T-cell (primary cell): ENCODE results near the gene KIAA1328. TPM values are rescaled to one million over a fixed set of nuclear protein-coding genes. Genes with fewer than 3 reads are reported as not detected.

Source experiments
- ATAC-seq, 4 experiments: fragments of 200-7000 bp in 3 of 4; fragments of 150-1000 bp in 1 of 4; cut with Tn5 transposase; replicated peaks in 1 of 4; 1 replicate in 3 of 4; 2 replicates in 1 of 4; pipeline ENCODE4 v1.10.0; 2021; ENCODE audit warnings: moderate library complexity in 3 of 4, mild to moderate bottlenecking in 2 of 4, moderate number of reproducible peaks in 1 of 4
- CTCF ChIA-PET, 2 donors: fragments of 300-600 bp; sonication (Branson Sonifier 250); formaldehyde crosslinking; loops; one replicate each; lab custom pipeline; 2022; ENCODE audit warnings: antibody characterized with exemption in 2 of 2; lab: Charles Lee
- POLR2A ChIA-PET, 2 donors: fragments of 300-600 bp; sonication (Branson Sonifier 250); formaldehyde crosslinking; loops; one replicate each; lab custom pipeline; 2022; ENCODE audit warnings: antibody characterized with exemption in 2 of 2; lab: Charles Lee
- DNase-seq, 35 experiments: peaks; one replicate each; pipeline versions ENCODE4 v3.0.0 to v3.0.0-alpha.2; 2013 to 2023
- H3K27ac ChIP-seq: one replicate; pipeline ENCODE4 v1.5.1; 2013; ENCODE audit warnings: low read length
- H3K27me3 ChIP-seq, 2 experiments: replicated peaks in 1 of 2; 1 replicate in 1 of 2; 2 replicates in 1 of 2; pipeline versions ENCODE4 v1.6.1 to v1.7.0; 2013; ENCODE audit warnings: low read length in 1 of 2, mixed read lengths in 1 of 2; ENCODE audit not compliant: control insufficient read depth in 2 of 2, insufficient read depth in 2 of 2; ENCODE audit errors: extremely low read depth in 1 of 2
- H3K36me3 ChIP-seq, 2 donors: 1 replicate in 1 of 2; 2 replicates in 1 of 2; pipeline versions ENCODE4 v1.6.1 to v1.7.0; 2013; ENCODE audit warnings: low read length in 1 of 2; ENCODE audit not compliant: control insufficient read depth in 2 of 2, insufficient read depth in 1 of 2; ENCODE audit errors: extremely low read depth in 1 of 2
- H3K4me1 ChIP-seq, 2 experiments: 1 replicate in 1 of 2; 2 replicates in 1 of 2; pipeline versions ENCODE4 v1.6.1 to v1.7.0; 2013; ENCODE audit warnings: low read length in 2 of 2, mixed read lengths in 1 of 2; ENCODE audit not compliant: insufficient read depth in 2 of 2, control insufficient read depth in 1 of 2; ENCODE audit errors: extremely low read depth in 1 of 2
- H3K4me3 ChIP-seq, 2 donors: 1 replicate in 1 of 2; 2 replicates in 1 of 2; pipeline versions ENCODE4 v1.5.1 to v1.7.0; 2013; ENCODE audit warnings: mild to moderate bottlenecking in 2 of 2, low read length in 1 of 2, moderate library complexity in 1 of 2; ENCODE audit not compliant: control insufficient read depth in 1 of 2; ENCODE audit errors: extremely low read depth in 1 of 2
- H3K9me3 ChIP-seq: 2 replicates; pipeline ENCODE4 v1.7.0; 2013
- H3K27ac Mint-ChIP-seq, 2 donors: one replicate each; pipeline ENCODE4 v1.8.0; 2020 to 2021; ENCODE audit warnings: mild to moderate bottlenecking in 2 of 2, mixed read lengths in 2 of 2
- H3K27me3 Mint-ChIP-seq, 2 donors: one replicate each; pipeline ENCODE4 v1.8.0; 2021 to 2022; ENCODE audit warnings: mixed read lengths in 2 of 2
- H3K36me3 Mint-ChIP-seq: one replicate; pipeline ENCODE4 v1.8.0; 2021; ENCODE audit warnings: mixed read lengths
- H3K4me1 Mint-ChIP-seq, 3 donors: one replicate each; pipeline ENCODE4 v1.8.0; 2020 to 2022; ENCODE audit warnings: mixed read lengths in 3 of 3, mild to moderate bottlenecking in 1 of 3
- H3K4me3 Mint-ChIP-seq, 3 donors: one replicate each; pipeline ENCODE4 v1.8.0; 2020 to 2022; ENCODE audit warnings: mild to moderate bottlenecking in 3 of 3, mixed read lengths in 3 of 3, moderate library complexity in 3 of 3
- H3K9me3 Mint-ChIP-seq, 3 donors: one replicate each; pipeline ENCODE4 v1.8.0; 2020 to 2022; ENCODE audit warnings: mixed read lengths in 3 of 3
- WGBS: methylation state at CpG from one replicate; pipeline ENCODE4 v1.1.5; 2013; ENCODE audit warnings: missing lambda C conversion rate; ENCODE audit not compliant: insufficient coverage; 5-methylcytosine and 5-hydroxymethylcytosine counted together
- total RNA-seq, 35 experiments: library from RNA in 6 of 35; stranded (reverse) in 6 of 35; fragments of 120-200 nt in 1 of 35; gene quantifications; one replicate each; pipeline versions ENCODE4 v1.2.1 to v1.2.4 and lab custom pipeline; 2013 to 2026

The KIAA1328 gene
- total RNA-seq, 5 donors from 2014 or later (not counting 1 experiment from before 2014, with no cell fraction given), result 10.0 to 17.0 (median 11.5) TPM

DNA sequence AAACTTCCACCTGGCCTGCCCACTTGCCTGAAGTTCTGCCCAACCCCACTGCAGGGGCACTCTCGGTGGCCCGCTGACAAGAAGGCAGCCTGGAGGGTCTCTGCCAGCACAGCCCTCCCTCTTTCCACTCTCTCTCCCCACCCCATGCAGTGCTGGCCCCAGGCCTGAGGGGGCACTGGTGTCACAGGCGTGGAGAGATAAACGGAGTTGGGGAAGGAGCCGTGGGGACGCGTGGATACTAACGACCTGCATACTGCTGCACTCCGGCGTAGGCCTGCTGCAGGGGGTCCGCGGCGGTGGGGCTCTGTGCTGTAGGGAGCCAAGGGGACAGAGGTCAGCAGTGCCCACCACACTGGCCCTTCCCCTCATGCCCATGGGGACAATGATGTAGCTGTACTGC is 437.4 kb downstream of the KIAA1328 start:
- DNase-seq (no peak), ATAC-seq (no peak)
- Mint-ChIP-seq H3K36me3 (no peaks in the 10 kb centered on the region), H3K27me3 (peaks cover 4 to 7% of the 10 kb centered on the region in 2 donors), H3K4me3 (no peak overlapping the region), H3K4me1 (no peaks in the 10 kb centered on the region), H3K27ac (no peak overlapping the region), H3K9me3 (peaks cover 3 to 9% (median 8%) of the 10 kb centered on the region in 3 donors)
- H3K36me3 ChIP-seq, result no peaks in the 10 kb centered on the region
- CTCF ChIA-PET, result interaction anchor here in 1 of 2 donors (0.6 kb wide), 1 partner anchor 51 kb away, joined by 4 read pairs; no protein-coding TSS in a partner anchor
- H3K27me3 ChIP-seq, result peaks cover 0 to 24% of the 10 kb centered on the region in 2 experiments
- H3K4me1 ChIP-seq, result no peaks in the 10 kb centered on the region
- no peaks in the 10 kb centered on the region for H3K9me3 ChIP-seq
- H3K27ac ChIP-seq, result no peak overlapping the region
- 29% methylated on average over 12 of the region's 13 CpGs for WGBS
- no peak overlapping the region for H3K4me3 ChIP-seq
- POLR2A ChIA-PET, result no interaction called here

DNA sequence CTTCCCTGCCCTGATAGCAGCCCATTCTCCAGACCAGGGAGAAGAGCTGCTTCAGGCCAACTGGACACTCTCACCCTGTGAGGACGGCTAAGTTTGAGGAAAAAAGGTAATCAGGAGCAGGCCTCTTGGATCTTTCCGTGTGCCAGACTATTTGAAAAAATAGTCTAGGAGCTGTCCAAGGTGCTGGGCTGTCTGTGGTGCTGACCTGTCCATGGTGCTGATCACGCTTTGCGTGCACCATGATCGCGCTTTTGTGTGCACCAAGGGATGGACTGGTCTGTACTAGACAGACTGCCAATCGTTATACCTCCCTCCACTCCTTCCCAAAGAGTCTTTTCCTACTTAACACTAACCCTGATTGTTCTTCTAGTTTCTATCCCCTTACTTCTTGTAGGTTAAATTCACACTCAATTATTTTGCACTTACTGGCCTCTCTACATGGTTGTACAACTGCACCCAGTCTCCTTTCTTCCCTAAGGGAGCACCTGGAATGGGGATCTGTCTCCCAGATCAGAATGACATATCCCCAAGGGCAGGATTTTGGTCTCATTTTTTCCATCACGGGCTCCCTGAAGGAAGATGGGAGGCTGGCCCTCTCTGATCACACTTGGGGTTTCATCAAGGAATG is 441.2 kb downstream of the KIAA1328 start:
- POLR2A ChIA-PET, result no interaction called here
- CTCF ChIA-PET, result no interaction called here
- Histone ChIP-seq H3K4me3 (no peak overlapping the region), H3K27me3 (peaks cover 0 to 35% of the 10 kb centered on the region in 2 experiments), H3K4me1 (no peaks in the 10 kb centered on the region), H3K9me3 (no peaks in the 10 kb centered on the region), H3K36me3 (no peaks in the 10 kb centered on the region), H3K27ac (no peak overlapping the region)
- Mint-ChIP-seq H3K4me3 (no peak overlapping the region), H3K27ac (no peak overlapping the region), H3K36me3 (no peaks in the 10 kb centered on the region), H3K9me3 (peaks cover 3 to 9% (median 5%) of the 10 kb centered on the region in 3 donors), H3K27me3 (peaks cover 13 to 16% of the 10 kb centered on the region in 2 donors), H3K4me1 (no peaks in the 10 kb centered on the region)
- WGBS, result 19% methylated on average over 7 of the region's 8 CpGs
- DNase-seq (peak in 7 of 35 experiments; percentile 1 to 42 (median 3)), ATAC-seq (no peak)

DNA sequence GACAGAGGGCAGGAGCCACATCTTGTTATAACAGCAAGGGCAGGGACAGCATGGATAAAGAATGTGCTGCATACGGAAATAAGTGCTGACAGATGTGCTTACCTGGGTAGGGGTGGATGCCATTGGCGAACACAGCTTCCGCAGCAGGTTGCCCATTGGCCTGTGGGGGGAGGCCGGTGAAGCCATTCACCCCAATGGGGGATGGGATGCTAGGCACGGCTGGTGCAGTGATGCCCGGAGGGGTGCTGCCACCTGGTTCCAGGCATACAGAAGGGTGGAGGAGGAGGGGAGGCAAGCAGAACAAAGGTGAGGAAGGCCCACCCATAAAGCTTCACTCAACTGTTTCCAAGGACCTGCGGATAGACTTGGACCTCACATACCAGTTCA is 441.7 kb downstream of the KIAA1328 start:
- no peak overlapping the region for H3K27ac ChIP-seq
- peaks cover 0 to 39% of the 10 kb centered on the region in 2 experiments for H3K27me3 ChIP-seq
- Mint-ChIP-seq H3K4me3 (no peak overlapping the region), H3K36me3 (no peaks in the 10 kb centered on the region), H3K27me3 (peaks cover 16 to 19% of the 10 kb centered on the region in 2 donors), H3K4me1 (no peaks in the 10 kb centered on the region), H3K27ac (no peak overlapping the region), H3K9me3 (peaks cover 3 to 9% (median 4%) of the 10 kb centered on the region in 3 donors)
- no peaks in the 10 kb centered on the region for H3K4me1 ChIP-seq
- ATAC-seq (no peak), DNase-seq (no peak)
- ChIA-PET CTCF (no interaction called here), POLR2A (no interaction called here)
- no peaks in the 10 kb centered on the region for H3K9me3 ChIP-seq
- no peak overlapping the region for H3K4me3 ChIP-seq
- 93% methylated on average over 5 of the region's 7 CpGs for WGBS
- no peaks in the 10 kb centered on the region for H3K36me3 ChIP-seq

DNA sequence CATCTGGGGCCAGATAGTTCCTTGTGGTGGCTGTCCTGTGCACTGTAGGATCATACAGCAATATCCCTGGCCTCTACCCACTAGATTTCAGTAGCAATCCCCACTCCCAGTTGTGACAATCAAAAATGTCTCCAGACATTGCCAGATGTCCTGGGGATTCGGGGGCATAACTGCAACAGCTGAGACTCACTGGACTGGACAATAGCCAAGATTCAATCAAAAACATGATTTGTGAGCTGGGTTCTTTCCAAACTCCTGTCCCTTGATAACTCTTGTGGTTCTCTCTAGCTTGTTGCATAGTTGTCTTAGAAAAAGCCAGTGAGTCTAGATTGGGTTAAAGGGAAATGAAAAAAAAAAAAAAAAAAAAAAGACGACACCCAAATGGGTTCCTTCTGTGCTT is 443.3 kb downstream of the KIAA1328 start:
- 20% methylated on average over 1 of the region's 2 CpGs for WGBS
- H3K9me3 Mint-ChIP-seq, result peaks cover 3 to 9% (median 4%) of the 10 kb centered on the region in 3 donors
- no peak for ATAC-seq
- DNase-seq, result no peak
- H3K27me3 Mint-ChIP-seq, result peaks cover 24% of the 10 kb centered on the region in 2 donors
- H3K36me3 Mint-ChIP-seq, result no peaks in the 10 kb centered on the region
- Histone ChIP-seq H3K36me3 (no peaks in the 10 kb centered on the region), H3K27ac (no peak overlapping the region), H3K9me3 (no peaks in the 10 kb centered on the region), H3K4me3 (no peak overlapping the region), H3K4me1 (no peaks in the 10 kb centered on the region), H3K27me3 (peaks cover 0 to 42% of the 10 kb centered on the region in 2 experiments)
- H3K4me3 Mint-ChIP-seq, result no peak overlapping the region
- H3K27ac Mint-ChIP-seq, result no peak overlapping the region
- CTCF ChIA-PET, result no interaction called here
- POLR2A ChIA-PET, result no interaction called here
- H3K4me1 Mint-ChIP-seq, result no peaks in the 10 kb centered on the region

DNA sequence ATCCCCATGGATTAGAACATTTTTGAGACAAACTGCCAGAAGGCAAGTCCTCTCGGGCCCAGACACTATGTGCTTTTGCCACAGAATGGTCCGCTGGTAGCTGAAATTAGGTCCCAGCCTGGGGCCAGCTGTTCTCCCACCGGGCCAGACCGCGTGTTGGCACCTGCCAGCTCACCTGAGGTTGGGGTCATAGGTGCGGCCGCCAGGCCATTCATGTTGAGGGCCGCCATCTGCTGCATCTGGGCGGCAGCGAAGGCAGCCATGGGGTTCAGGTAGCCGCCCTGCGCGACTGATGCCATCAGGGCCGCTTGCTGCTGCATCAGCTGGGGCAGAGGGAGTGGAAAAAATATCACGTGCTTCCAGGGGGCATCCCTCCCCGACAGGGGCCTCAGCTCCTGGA is 443.9 kb downstream of the KIAA1328 start:
- peaks cover 24 to 27% of the 10 kb centered on the region in 2 donors for H3K27me3 Mint-ChIP-seq
- Histone ChIP-seq H3K36me3 (no peaks in the 10 kb centered on the region), H3K4me3 (no peak overlapping the region), H3K27ac (no peak overlapping the region), H3K9me3 (no peaks in the 10 kb centered on the region), H3K4me1 (no peaks in the 10 kb centered on the region), H3K27me3 (peaks cover 0 to 43% of the 10 kb centered on the region in 2 experiments)
- H3K9me3 Mint-ChIP-seq, result peaks cover 3 to 9% (median 4%) of the 10 kb centered on the region in 3 donors
- WGBS, result 77% methylated on average over 14 of the region's 16 CpGs
- no peaks in the 10 kb centered on the region for H3K4me1 Mint-ChIP-seq
- ChIA-PET CTCF (no interaction called here), POLR2A (no interaction called here)
- H3K27ac Mint-ChIP-seq, result no peak overlapping the region
- H3K36me3 Mint-ChIP-seq, result no peaks in the 10 kb centered on the region
- ATAC-seq (no peak), DNase-seq (no peak)
- H3K4me3 Mint-ChIP-seq, result no peak overlapping the region

DNA sequence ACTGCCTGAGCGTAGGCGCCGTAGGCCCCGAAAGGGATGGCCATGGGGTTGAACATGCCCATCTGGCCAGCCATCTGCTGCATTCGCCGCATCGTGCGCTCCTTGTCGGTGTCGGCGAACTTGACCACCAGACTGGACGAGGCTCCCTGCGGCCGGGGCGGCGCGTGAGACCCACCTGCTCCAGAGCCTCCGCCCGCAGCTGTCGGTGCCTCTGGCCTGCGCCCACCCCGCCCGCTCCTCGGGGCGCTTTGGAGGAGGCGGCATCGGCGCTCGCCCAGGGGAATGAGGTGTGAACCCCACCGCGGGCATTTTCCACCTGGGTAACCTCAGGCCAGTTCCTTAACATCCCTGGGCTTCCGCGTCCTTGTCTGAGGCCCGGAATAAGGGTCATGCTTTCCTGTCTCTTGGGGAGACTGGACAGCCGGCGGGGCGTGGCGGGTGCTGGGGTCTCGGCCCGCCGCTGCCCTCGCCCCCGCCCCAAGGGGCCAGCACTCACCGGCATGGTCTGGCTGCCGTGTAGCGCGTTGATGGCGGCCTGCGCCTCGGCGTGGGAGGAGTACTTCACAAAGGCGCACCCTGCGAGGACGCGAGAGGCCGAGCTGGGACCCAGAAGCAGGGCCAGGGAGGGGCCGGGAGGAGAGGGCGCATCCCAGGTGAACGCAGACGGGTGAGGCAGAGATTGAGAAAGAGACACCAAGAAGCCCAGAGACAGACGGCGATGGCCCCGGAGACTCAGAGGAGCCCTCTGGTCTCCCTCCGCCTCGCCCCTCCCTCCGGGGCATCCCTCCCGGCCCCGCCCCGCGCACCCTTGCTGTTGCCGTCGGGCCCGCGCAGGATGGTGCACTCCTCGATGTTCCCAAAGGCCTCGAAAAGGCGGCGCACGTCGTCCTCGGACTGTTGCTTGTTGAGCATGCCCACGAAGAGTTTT is 445.6 kb downstream of the KIAA1328 start:
- H3K4me3 Mint-ChIP-seq, result no peak overlapping the region
- ChIA-PET POLR2A (no interaction called here), CTCF (no interaction called here)
- peaks cover 30 to 34% of the 10 kb centered on the region in 2 donors for H3K27me3 Mint-ChIP-seq
- no peak for DNase-seq
- no peaks in the 10 kb centered on the region for H3K36me3 Mint-ChIP-seq
- H3K4me1 Mint-ChIP-seq, result no peaks in the 10 kb centered on the region
- 23% methylated on average over 79 of the region's 82 CpGs for WGBS
- Histone ChIP-seq H3K4me1 (no peaks in the 10 kb centered on the region), H3K27me3 (peaks cover 0 to 52% of the 10 kb centered on the region in 2 experiments), H3K4me3 (no peak overlapping the region), H3K27ac (no peak overlapping the region), H3K9me3 (no peaks in the 10 kb centered on the region), H3K36me3 (no peaks in the 10 kb centered on the region)
- ATAC-seq, result no peak
- H3K9me3 Mint-ChIP-seq, result peaks cover 3 to 9% (median 4%) of the 10 kb centered on the region in 3 donors
- H3K27ac Mint-ChIP-seq, result no peak overlapping the region
